Occipital lobe (tissue), 2 donors: ENCODE results near the gene TMEM184C. TPM values are rescaled to one million over a fixed set of nuclear protein-coding genes. Genes with fewer than 3 reads are reported as not detected.

ENCODE experiments used
- DNase-seq: peaks from one replicate; lab custom pipeline; 2025; lab: John Stamatoyannopoulos, UW
- total RNA-seq: library from RNA; depleted of rRNA; stranded (reverse); fragments of >200 nt; gene quantifications from one replicate; pipeline ENCODE4 v1.2.3, GENCODE V29; 2014

The TMEM184C gene
- total RNA-seq, 1 donor from 2014 or later, result 57.2 TPM

GRCh38 chr4:147599206-147599605, 18.0 kb upstream of the TMEM184C start:
- no peak for DNase-seq

- no peak for DNase-seq
Measured at GRCh38 chr4:147599769-147600168, 17.4 kb upstream of the TMEM184C start.

GRCh38 chr4:147605499-147605898, 11.7 kb upstream of the TMEM184C start:
- DNase-seq, result no peak

- DNase-seq, result no peak
Measured at GRCh38 chr4:147607471-147607870, 9.7 kb upstream of the TMEM184C start.

GRCh38 chr4:147610686-147611085, 6.5 kb upstream of the TMEM184C start:
- no peak for DNase-seq

- DNase-seq, result no peak
Measured at GRCh38 chr4:147616849-147617172, 386 bp upstream of the TMEM184C start.

GRCh38 chr4:147617841-147618691, 869 bp downstream of the TMEM184C start:
- no peak for DNase-seq

- DNase-seq, result no peak
Measured at GRCh38 chr4:147620315-147620714, 3.1 kb downstream of the TMEM184C start.

GRCh38 chr4:147625733-147626132, 8.5 kb downstream of the TMEM184C start:
- no peak for DNase-seq

- DNase-seq, result no peak
Measured at GRCh38 chr4:147626903-147627302, 9.7 kb downstream of the TMEM184C start.

- no peak for DNase-seq
Measured at GRCh38 chr4:147628415-147628814, 11.2 kb downstream of the TMEM184C start.

GRCh38 chr4:147629783-147630730, 12.9 kb downstream of the TMEM184C start:
- DNase-seq, result no peak

GRCh38 chr4:147633113-147633512, 15.9 kb downstream of the TMEM184C start:
- DNase-seq, result no peak

- no peak for DNase-seq
Measured at GRCh38 chr4:147633643-147634042, 16.4 kb downstream of the TMEM184C start.

- no peak for DNase-seq
Measured at GRCh38 chr4:147635348-147635747, 18.2 kb downstream of the TMEM184C start.

GRCh38 chr4:147638365-147638764, 21.2 kb downstream of the TMEM184C start:
- no peak for DNase-seq

GRCh38 chr4:147638942-147639341, 21.7 kb downstream of the TMEM184C start:
- no peak for DNase-seq

- no peak for DNase-seq
Measured at GRCh38 chr4:147639388-147639787, 22.2 kb downstream of the TMEM184C start.

GRCh38 chr4:147640331-147640730, 23.1 kb downstream of the TMEM184C start:
- DNase-seq, result no peak

GRCh38 chr4:147643616-147644015, 26.4 kb downstream of the TMEM184C start:
- DNase-seq, result no peak

GRCh38 chr4:147644471-147644870, 27.3 kb downstream of the TMEM184C start:
- no peak for DNase-seq

GRCh38 chr4:147645099-147645498, 27.9 kb downstream of the TMEM184C start:
- DNase-seq, result no peak
